ENCODE data around the gene SAPCD2. TPM values are rescaled to one million over a fixed set of nuclear protein-coding genes. Genes with fewer than 3 reads are reported as not detected.

The SAPCD2 gene
- total RNA-seq, 1 donor from 2014 or later = 13.5 TPM

DNA sequence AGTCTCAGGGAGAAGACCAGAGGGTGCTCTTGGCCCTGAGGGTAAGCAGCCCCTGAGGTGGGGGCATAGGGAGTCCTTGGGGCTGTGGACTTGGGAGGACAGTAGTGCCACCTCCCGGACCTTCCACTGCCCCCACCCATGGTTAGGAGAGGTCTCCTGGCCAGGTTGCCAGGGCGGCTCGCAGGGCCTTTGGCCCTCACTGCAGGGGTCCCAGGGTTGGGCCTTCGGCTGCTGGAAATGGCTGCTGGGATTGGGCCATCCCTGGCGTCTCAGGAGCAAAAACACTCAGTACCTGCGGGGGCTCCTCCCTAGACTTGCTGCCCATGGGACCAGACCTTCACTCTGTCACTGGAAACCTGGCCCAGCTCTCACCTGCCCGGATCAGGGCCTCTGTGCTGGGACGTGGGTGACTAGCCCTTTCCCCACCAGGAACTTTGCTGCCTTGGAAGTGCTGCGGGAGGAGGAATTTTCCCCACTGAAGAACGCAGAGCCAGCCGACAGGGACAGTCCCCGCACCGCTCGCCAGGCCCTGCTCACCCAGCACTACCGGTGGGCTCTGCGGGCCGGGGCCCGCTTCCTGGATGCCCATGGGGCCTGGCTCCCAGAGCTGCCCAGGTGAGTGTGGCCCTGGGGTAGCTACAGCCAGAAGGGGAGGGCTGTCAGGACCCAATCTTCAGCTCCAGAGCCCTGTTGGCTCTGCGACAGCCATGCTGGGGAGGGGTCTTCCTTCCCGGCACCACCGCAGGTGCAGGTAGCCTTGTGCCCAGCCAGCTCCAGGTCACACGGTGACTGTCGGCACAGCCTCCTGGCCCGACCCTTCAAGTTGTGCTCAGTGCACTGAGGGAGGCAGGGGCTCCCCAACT, 10.1 kb upstream of the SAPCD2 start:
- no peaks in the 10 kb centered on the region for H3K36me3 Mint-ChIP-seq (ENCODE audit: unreplicated experiment)
- H3K27me3 Mint-ChIP-seq (ENCODE audit: unreplicated experiment) = peaks cover 9% of the 10 kb centered on the region
- no peak overlapping the region for H3K27ac Mint-ChIP-seq (ENCODE audit: unreplicated experiment)
- DNase-seq = no peak
- no peak overlapping the region for H3K4me3 Mint-ChIP-seq (ENCODE audit: unreplicated experiment)
- H3K9me3 Mint-ChIP-seq (ENCODE audit: unreplicated experiment) = peaks cover 3% of the 10 kb centered on the region
- TF ChIP-seq, protein P1, sequence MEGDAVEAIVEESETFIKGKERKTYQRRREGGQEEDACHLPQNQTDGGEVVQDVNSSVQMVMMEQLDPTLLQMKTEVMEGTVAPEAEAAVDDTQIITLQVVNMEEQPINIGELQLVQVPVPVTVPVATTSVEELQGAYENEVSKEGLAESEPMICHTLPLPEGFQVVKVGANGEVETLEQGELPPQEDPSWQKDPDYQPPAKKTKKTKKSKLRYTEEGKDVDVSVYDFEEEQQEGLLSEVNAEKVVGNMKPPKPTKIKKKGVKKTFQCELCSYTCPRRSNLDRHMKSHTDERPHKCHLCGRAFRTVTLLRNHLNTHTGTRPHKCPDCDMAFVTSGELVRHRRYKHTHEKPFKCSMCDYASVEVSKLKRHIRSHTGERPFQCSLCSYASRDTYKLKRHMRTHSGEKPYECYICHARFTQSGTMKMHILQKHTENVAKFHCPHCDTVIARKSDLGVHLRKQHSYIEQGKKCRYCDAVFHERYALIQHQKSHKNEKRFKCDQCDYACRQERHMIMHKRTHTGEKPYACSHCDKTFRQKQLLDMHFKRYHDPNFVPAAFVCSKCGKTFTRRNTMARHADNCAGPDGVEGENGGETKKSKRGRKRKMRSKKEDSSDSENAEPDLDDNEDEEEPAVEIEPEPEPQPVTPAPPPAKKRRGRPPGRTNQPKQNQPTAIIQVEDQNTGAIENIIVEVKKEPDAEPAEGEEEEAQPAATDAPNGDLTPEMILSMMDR (IDR thresholded peaks at IDR 0.05; ENCODE audit: partially characterized antibody, unreplicated experiment) = no peak
- H3K4me1 Mint-ChIP-seq (ENCODE audit: low read depth, unreplicated experiment) = no peaks in the 10 kb centered on the region

DNA sequence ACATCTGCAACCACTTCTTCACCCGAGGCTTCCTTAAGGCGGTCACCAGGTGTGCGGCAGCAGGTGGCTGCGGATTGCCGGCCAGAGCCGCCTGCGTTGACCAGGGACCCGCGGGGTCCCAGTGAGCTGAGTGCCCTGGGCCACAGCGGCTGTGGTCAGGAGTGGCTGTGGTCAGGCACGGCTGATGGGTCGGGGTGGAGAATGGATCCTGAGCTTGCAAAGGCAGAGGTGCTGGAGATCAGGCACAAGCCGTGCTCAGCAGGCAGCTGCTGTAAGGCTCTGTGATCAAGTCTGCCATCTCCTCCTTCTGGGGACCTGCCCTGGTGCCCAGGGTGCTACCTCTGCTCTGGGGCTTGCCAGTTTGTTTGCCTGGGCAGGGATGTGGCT, 9.0 kb upstream of the SAPCD2 start:
- Mint-ChIP-seq H3K27me3 (ENCODE audit: unreplicated experiment) (peaks cover 11% of the 10 kb centered on the region), H3K27ac (ENCODE audit: unreplicated experiment) (no peak overlapping the region), H3K36me3 (ENCODE audit: unreplicated experiment) (no peaks in the 10 kb centered on the region), H3K4me3 (ENCODE audit: unreplicated experiment) (no peak overlapping the region), H3K4me1 (ENCODE audit: low read depth, unreplicated experiment) (no peaks in the 10 kb centered on the region), H3K9me3 (ENCODE audit: unreplicated experiment) (peaks cover 3% of the 10 kb centered on the region)
- no peak for DNase-seq
- TF ChIP-seq, protein P1 (IDR thresholded peaks at IDR 0.05; ENCODE audit: partially characterized antibody, unreplicated experiment) = no peak

DNA sequence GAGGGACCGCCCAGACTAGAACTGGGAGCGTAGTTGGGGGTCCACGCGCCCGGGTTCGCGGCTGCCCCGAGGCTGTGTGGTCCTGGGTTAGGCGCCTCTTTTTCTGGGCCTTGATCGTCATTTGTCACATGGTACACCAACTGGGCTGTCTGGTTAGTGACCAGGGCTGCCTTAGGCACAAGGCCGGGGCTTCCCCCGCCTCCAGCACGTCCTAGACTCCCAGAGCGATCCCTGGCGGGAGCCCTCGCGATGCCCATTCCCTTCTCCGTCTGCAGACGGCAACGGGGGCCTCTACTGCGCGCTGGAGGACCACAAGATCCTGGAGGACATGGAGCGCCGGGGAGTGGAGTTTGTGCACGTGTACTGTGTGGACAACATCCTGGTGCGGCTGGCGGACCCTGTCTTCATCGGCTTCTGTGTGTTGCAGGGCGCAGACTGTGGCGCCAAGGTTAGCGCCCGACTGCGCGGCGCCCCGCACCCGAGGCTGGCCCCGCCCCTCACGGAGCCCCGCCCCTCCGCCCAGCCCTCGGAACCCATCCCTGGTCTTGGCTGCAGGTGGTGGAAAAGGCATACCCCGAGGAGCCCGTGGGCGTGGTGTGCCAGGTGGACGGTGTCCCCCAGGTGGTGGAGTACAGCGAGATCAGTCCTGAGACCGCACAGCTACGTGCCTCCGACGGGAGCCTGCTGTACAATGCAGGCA, 8.5 kb upstream of the SAPCD2 start:
- Mint-ChIP-seq H3K36me3 (ENCODE audit: unreplicated experiment) (no peaks in the 10 kb centered on the region), H3K4me3 (ENCODE audit: unreplicated experiment) (peak overlapping the region; percentile 75), H3K27me3 (ENCODE audit: unreplicated experiment) (peaks cover 11% of the 10 kb centered on the region), H3K4me1 (ENCODE audit: low read depth, unreplicated experiment) (no peaks in the 10 kb centered on the region), H3K9me3 (ENCODE audit: unreplicated experiment) (peaks cover 4% of the 10 kb centered on the region), H3K27ac (ENCODE audit: unreplicated experiment) (no peak overlapping the region)
- TF ChIP-seq, protein P1 (IDR thresholded peaks at IDR 0.05; ENCODE audit: partially characterized antibody, unreplicated experiment) = no peak
- DNase-seq = no peak

DNA sequence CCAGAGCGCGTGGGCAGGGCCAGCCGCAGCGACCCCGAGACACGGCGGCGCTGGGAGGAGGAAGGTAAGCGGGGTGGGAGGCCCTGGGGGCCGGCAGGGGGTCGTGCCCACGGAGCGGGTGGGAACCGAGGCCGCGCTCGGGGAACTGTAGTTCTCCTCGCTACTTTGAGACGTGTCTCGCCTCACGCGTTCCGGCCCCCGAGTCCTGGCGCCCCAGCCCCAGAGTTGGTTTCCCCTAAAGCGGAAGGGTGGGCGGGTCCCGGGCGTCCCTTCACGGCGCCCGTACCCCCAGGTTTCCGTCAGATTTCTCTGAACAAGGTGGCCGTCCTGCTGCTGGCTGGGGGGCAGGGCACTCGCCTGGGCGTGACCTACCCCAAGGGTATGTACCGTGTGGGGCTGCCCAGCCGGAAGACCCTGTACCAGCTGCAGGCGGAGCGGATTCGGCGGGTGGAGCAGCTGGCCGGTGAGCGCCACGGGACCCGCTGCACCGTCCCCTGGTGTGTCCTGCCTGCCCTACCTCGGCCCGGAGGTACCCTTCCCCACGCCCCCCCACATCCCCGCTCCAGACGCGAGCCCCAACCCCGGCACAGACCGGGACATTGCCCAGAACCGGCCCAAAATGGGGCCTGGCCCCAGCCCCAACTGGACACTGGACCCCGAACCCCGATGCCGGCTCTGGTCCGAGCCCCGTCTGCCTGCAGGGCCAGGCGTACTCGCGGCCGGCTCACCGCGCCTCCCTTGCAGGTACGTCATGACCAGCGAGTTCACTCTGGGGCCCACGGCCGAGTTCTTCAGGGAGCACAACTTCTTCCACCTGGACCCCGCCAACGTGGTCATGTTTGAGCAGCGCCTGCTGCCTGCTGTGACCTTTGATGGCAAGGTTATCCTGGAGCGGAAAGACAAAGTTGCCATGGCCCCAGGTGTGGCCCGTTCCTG, 7.7 kb upstream of the SAPCD2 start:
- Mint-ChIP-seq H3K36me3 (ENCODE audit: unreplicated experiment) (no peaks in the 10 kb centered on the region), H3K27ac (ENCODE audit: unreplicated experiment) (no peak overlapping the region), H3K9me3 (ENCODE audit: unreplicated experiment) (peaks cover 8% of the 10 kb centered on the region), H3K4me3 (ENCODE audit: unreplicated experiment) (no peak overlapping the region), H3K27me3 (ENCODE audit: unreplicated experiment) (peaks cover 12% of the 10 kb centered on the region), H3K4me1 (ENCODE audit: low read depth, unreplicated experiment) (no peaks in the 10 kb centered on the region)
- TF ChIP-seq, protein P1 (IDR thresholded peaks at IDR 0.05; ENCODE audit: partially characterized antibody, unreplicated experiment) = no peak
- DNase-seq = no peak

All from glutamatergic neuron (in vitro differentiated cells).